ENCODE measurements around the gene AGPAT3. TPM values are rescaled to one million over a fixed set of nuclear protein-coding genes. Genes with fewer than 3 reads are reported as not detected.

AGPAT3 gene
- total RNA-seq, 1 donor from 2014 or later = 39.1 TPM

DNA sequence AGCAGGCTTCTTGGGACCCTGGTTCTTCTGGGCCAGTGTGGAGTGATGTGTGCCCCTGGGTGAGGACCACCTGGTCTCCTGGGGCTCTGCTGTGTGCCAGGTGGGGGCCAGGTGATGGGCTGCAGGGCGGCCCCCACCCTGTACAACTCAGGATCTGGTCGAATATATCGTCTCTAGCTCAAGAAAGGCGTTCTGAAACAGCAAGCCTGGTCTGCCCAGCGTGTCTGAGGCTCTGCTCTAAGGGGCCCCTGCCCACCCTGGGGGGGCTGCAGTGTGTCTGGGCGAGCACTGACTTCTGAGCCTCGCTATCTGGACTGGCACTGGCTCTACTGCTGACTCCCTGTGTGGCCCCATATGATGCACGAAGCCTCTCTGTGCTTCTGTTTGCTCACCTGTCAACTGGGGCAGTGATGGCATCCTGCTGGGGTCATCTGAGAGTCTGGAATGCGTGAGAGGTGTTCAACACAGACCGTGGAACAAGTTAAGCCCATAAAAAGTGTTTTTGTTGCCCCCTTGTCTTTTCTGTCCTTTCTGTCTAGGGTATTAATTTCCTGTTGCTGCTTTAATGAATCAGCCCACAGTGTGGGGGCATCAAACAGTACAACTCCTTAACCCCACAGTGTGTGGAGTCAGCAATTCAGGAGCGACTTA, 91.1 kb downstream of the AGPAT3 start:
- H3K4me3 ChIP-seq (ENCODE audit: low read depth, low read length) = no peak overlapping the region
- TF ChIP-seq CTCF (conservative IDR thresholded peaks at IDR 0.05; ENCODE audit: low read depth, low read length) = no peak
- no peak for DNase-seq (ENCODE audit: low read depth)

DNA sequence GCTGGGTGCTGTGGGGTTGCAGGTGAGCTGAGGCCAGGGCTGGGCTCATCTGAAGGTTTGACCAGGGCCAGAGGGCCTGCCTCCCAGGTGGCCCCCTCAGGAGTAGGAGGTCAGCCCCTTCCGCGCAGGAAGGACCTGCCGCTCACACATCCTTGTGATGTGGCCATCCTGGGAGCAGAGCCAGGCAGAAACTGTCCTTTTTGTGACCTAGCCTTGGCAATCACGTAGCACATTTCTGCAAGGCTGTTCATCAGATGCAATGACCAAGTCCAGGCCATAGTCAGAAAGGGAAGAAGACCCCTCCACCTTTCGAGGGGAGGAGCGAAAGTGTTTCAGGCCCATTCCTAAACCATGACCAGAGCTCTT, 91.6 kb downstream of the AGPAT3 start:
- DNase-seq (ENCODE audit: low read depth) = no peak
- H3K4me3 ChIP-seq (ENCODE audit: low read depth, low read length) = no peak overlapping the region
- no peak for TF ChIP-seq CTCF (conservative IDR thresholded peaks at IDR 0.05; ENCODE audit: low read depth, low read length)

DNA sequence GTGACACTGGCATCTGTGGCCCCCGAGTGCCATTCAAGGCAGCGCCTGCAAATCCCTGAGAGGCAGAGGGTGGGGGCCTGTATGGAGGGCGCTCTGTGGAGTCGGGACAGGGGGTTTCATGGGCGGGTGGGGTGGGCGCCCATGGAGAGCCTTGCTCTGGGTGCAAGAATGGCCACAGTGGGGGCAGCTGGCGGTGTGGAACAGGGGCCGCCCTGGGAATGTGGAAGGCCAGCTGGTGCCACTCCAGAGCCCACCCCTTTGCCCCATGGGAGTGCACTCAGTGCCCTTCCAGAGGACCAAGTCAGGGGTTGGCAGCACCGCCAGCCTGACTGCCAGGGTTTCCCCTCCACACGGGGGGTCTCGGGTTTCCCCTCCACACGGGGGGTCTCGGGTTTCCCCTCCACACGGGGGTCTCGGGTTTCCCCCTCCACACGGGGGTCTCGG, 92.1 kb downstream of the AGPAT3 start:
- H3K4me3 ChIP-seq (ENCODE audit: low read depth, low read length) = no peak overlapping the region
- DNase-seq (ENCODE audit: low read depth) = no peak
- no peak for TF ChIP-seq CTCF (conservative IDR thresholded peaks at IDR 0.05; ENCODE audit: low read depth, low read length)

- TF ChIP-seq CTCF (conservative IDR thresholded peaks at IDR 0.05; ENCODE audit: low read depth, low read length) = no peak
- DNase-seq (ENCODE audit: low read depth) = no peak
- H3K4me3 ChIP-seq (ENCODE audit: low read depth, low read length) = no peak overlapping the region
These were observed 92.8 kb downstream of the AGPAT3 start for GRCh38 chr21:43957611-43958362.

DNA sequence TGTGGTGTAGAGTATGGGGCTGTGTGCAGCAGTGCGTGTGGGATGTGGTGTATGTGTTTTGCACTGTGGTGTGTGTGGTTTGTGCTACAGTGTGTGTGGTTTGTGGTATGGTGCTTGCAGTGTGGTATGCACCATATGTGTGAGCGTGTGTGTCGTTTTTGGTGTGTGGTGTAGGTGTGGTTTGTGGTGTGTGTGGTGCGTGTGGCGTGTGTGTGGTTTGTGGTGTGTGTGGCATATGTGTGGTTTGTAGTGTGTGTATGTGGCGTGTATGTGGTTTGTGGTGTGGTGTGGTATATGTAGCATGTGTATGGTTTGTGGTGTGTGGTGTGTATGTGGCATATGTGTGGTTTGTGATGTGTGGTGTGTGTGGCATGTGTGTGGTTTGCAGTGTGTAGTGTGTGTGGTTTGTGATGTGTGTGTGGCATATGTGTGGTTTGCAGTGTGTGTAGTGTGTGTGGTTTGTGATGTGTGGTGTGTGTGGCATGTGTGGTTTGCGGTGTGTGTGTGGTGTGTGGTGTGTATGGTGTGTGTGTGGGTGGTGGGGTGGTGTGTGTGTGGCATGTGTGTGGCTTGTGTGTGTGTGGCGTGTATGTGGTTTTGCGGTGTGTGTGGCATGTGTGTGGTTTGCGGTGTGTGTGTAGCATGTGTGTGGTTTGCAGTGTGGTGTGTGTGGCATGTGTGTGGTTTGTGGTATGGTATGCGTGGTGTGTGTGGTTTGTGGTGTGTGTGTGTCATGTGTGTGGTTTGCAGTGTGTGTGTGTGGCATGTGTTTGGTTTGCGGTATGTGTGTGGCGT, 93.5 kb downstream of the AGPAT3 start:
- no peak overlapping the region for H3K4me3 ChIP-seq (ENCODE audit: low read depth, low read length)
- TF ChIP-seq CTCF (conservative IDR thresholded peaks at IDR 0.05; ENCODE audit: low read depth, low read length) = no peak
- DNase-seq (ENCODE audit: low read depth) = no peak

- no peak overlapping the region for H3K4me3 ChIP-seq (ENCODE audit: low read depth, low read length)
- TF ChIP-seq CTCF (conservative IDR thresholded peaks at IDR 0.05; ENCODE audit: low read depth, low read length) = no peak
- no peak for DNase-seq (ENCODE audit: low read depth)
These were observed 94.5 kb downstream of the AGPAT3 start for GRCh38 chr21:43959231-43960116.
